Astrocyte of the cerebellum (primary cell): Measurements from ENCODE around the gene NKX2-2.

ENCODE experiments used
- DNase-seq: peaks from one replicate; pipeline ENCODE4 v3.0.0-alpha.2; 2011; ENCODE audit warnings: low read depth
- H3K4me3 ChIP-seq: 2 replicates; pipeline ENCODE4 v1.5.1; 2011; ENCODE audit warnings: mild to moderate bottlenecking, low read depth, low read length, moderate library complexity
- in situ Hi-C: cut with HindIII; loops from 2 replicates; pipeline ENCODE4 v1.10.0; 2017; ENCODE audit warnings: low sequenced_read_pairs
- TF ChIP-seq, protein P1 (sequence below): IDR thresholded peaks from 2 replicates; pipeline ENCODE4 v1.5.1; 2012; ENCODE audit warnings: low read length, low read depth, moderate library complexity, mild to moderate bottlenecking; ENCODE audit errors: missing control alignments

NKX2-2 gene

DNA sequence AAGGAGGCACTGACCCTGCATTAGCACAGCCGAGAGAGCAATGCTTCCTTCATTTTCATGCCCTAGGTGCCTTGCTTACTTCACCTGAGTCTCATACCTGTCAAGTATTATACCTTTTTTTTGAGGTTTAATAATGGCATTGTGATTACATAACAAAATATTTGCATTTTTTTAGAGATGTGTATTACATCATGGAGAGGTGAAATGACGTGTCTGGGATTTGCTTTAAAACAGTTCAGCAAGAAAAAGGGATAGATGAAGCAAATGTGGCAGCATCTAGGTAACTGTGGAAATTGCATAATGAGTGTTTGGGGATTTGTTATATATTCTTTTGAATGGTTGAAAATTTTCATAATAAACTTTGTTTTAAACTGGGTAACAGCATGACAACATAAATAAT is 48.9 kb downstream of the NKX2-2 start:
- DNase-seq = no peak
- TF ChIP-seq, protein P1, sequence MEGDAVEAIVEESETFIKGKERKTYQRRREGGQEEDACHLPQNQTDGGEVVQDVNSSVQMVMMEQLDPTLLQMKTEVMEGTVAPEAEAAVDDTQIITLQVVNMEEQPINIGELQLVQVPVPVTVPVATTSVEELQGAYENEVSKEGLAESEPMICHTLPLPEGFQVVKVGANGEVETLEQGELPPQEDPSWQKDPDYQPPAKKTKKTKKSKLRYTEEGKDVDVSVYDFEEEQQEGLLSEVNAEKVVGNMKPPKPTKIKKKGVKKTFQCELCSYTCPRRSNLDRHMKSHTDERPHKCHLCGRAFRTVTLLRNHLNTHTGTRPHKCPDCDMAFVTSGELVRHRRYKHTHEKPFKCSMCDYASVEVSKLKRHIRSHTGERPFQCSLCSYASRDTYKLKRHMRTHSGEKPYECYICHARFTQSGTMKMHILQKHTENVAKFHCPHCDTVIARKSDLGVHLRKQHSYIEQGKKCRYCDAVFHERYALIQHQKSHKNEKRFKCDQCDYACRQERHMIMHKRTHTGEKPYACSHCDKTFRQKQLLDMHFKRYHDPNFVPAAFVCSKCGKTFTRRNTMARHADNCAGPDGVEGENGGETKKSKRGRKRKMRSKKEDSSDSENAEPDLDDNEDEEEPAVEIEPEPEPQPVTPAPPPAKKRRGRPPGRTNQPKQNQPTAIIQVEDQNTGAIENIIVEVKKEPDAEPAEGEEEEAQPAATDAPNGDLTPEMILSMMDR = no peak
- H3K4me3 ChIP-seq = no peak overlapping the region
- in situ Hi-C loops = no loop called here
